K562 (cell line): ENCODE data around the gene OPRD1.

Experiments used
- CBFA2T2 ChIP-seq: fragments of 450-650 bp; conservative IDR thresholded peaks from 2 replicates; pipeline ENCODE4 v1.6.1; 2017; ENCODE audit warnings: mild to moderate bottlenecking
- CTCF ChIP-seq, 3 experiments: IDR thresholded peaks in 2 of 3; conservative IDR thresholded peaks in 1 of 3; 2 replicates each; pipeline ENCODE4 v1.5.1; 2011 to 2012; ENCODE audit warnings: low read length in 3 of 3, mild to moderate bottlenecking in 3 of 3, control low read depth in 2 of 3, improper control_type of control experiment in 1 of 3, inconsistent platforms in 1 of 3, low read depth in 1 of 3, mixed read lengths in 1 of 3, moderate library complexity in 1 of 3; ENCODE audit not compliant: insufficient read depth in 2 of 3
- EP300 ChIP-seq: IDR thresholded peaks from 2 replicates; pipeline ENCODE4 v1.6.1; 2012; ENCODE audit warnings: low read length, improper control_type of control experiment
- ETS2 ChIP-seq: IDR thresholded peaks from 2 replicates; pipeline ENCODE4 v1.6.1; 2016; ENCODE audit warnings: borderline replicate concordance, missing genetic modification characterization, mild to moderate bottlenecking, moderate library complexity, missing compliant biosample characterization; ENCODE audit not compliant: poor library complexity, severe bottlenecking
- MYC ChIP-seq, 2 experiments: fragments of 250-450 bp in 1 of 2; sonication (Bioruptor Pico) in 1 of 2; IDR thresholded peaks; 2 replicates each; pipeline versions ENCODE4 v1.5.1 to v1.6.1; 2012 to 2021; ENCODE audit warnings: low read depth in 2 of 2, borderline replicate concordance in 1 of 2, improper control_type of control experiment in 1 of 2, low read length in 1 of 2, mild to moderate bottlenecking in 1 of 2, moderate library complexity in 1 of 2
- RBM34 ChIP-seq: fragments of 200-400 bp; formaldehyde crosslinking; IDR thresholded peaks from 2 replicates; pipeline ENCODE4 v1.6.1; 2018; ENCODE audit warnings: low read length, borderline replicate concordance; ENCODE audit not compliant: insufficient read depth
- TARDBP ChIP-seq: fragments of 450-650 bp; IDR thresholded peaks from 2 replicates; pipeline ENCODE4 v1.6.1; 2016
- THRAP3 ChIP-seq: fragments of 450-650 bp; IDR thresholded peaks from 2 replicates; pipeline ENCODE4 v1.6.1; 2016; ENCODE audit warnings: mild to moderate bottlenecking, inconsistent platforms, borderline replicate concordance
- YY1 ChIP-seq, 3 experiments: IDR thresholded peaks; 2 replicates each; pipeline ENCODE4 v1.6.1; 2011; ENCODE audit warnings: low read length in 2 of 3, mild to moderate bottlenecking in 2 of 3, moderate library complexity in 2 of 3, borderline replicate concordance in 1 of 3, control low read depth in 1 of 3, low read depth in 1 of 3; ENCODE audit not compliant: insufficient read depth in 3 of 3, insufficient replicate concordance in 2 of 3, control insufficient read depth in 1 of 3, insufficient read length in 1 of 3; ENCODE audit errors: extremely low read depth in 1 of 3

GRCh38 chr1:28855969-28856368, 44.0 kb downstream of the OPRD1 start:
- TF ChIP-seq ETS2 (no peak), CTCF (IDR thresholded peaks at IDR 0.05 in 2 of 3, conservative IDR thresholded peaks at IDR 0.05 in 1 of 3; ENCODE audit: insufficient read depth in 2 of 3, low read depth in 1 of 3, low read length in 3 of 3) (no peak), YY1 (IDR thresholded peaks at IDR 0.05; ENCODE audit: borderline replicate concordance in 1 of 3, control insufficient read depth in 1 of 3, extremely low read depth in 1 of 3, insufficient read depth in 3 of 3, insufficient read length in 1 of 3, insufficient replicate concordance in 2 of 3, low read depth in 1 of 3, low read length in 2 of 3) (no peak), THRAP3 (no peak), EP300 (no peak), TARDBP (no peak), CBFA2T2 (no peak), RBM34 (no peak), MYC (IDR thresholded peaks at IDR 0.05; ENCODE audit: low read depth, low read length) (no peak), MYC (CRISPR knock-in tag; IDR thresholded peaks at IDR 0.05; ENCODE audit: borderline replicate concordance, low read depth) (no peak)
